NCI-H446 (cell line): ENCODE data around the gene VWA5B1.

Experiments
- DNase-seq, 2 experiments: peaks; one replicate each; lab custom pipeline; 2025; lab: John Stamatoyannopoulos, UW

Gene VWA5B1

GRCh38 chr1:20348326-20348915, 57.7 kb downstream of the VWA5B1 start:
- DNase-seq: peak in 1 of 2 experiments; percentile 28

- no peak for DNase-seq
Observed at GRCh38 chr1:20349561-20349960, 58.9 kb downstream of the VWA5B1 start.

GRCh38 chr1:20349971-20350370, 59.3 kb downstream of the VWA5B1 start:
- no peak for DNase-seq

GRCh38 chr1:20350421-20350820, 59.7 kb downstream of the VWA5B1 start:
- DNase-seq: no peak

GRCh38 chr1:20351911-20352701, 61.4 kb downstream of the VWA5B1 start:
- no peak for DNase-seq

GRCh38 chr1:20353836-20354235, 63.2 kb downstream of the VWA5B1 start:
- no peak for DNase-seq

- no peak for DNase-seq
Observed at GRCh38 chr1:20354610-20355009, 63.9 kb downstream of the VWA5B1 start.

GRCh38 chr1:20355101-20355827, 64.6 kb downstream of the VWA5B1 start:
- DNase-seq: no peak

GRCh38 chr1:20355828-20356735, 65.4 kb downstream of the VWA5B1 start:
- DNase-seq: no peak

- DNase-seq: no peak
Observed at GRCh38 chr1:20356850-20357459, 66.3 kb downstream of the VWA5B1 start.

GRCh38 chr1:20357796-20358195, 67.1 kb downstream of the VWA5B1 start:
- no peak for DNase-seq

- no peak for DNase-seq
Observed at GRCh38 chr1:20358761-20359263, 68.1 kb downstream of the VWA5B1 start.

- no peak for DNase-seq
Observed at GRCh38 chr1:20359451-20360330, 69.0 kb downstream of the VWA5B1 start.

- DNase-seq: no peak
Observed at GRCh38 chr1:20361401-20361800, 70.7 kb downstream of the VWA5B1 start.

GRCh38 chr1:20361805-20362381, 71.2 kb downstream of the VWA5B1 start:
- peak in 1 of 2 experiments; percentile 23 for DNase-seq

- no peak for DNase-seq
Observed at GRCh38 chr1:20362856-20363255, 72.2 kb downstream of the VWA5B1 start.

- DNase-seq: no peak
Observed at GRCh38 chr1:20365421-20366055, 74.9 kb downstream of the VWA5B1 start.

GRCh38 chr1:20366056-20366462, 75.4 kb downstream of the VWA5B1 start:
- DNase-seq: no peak

- no peak for DNase-seq
Observed at GRCh38 chr1:20366463-20367115, 75.9 kb downstream of the VWA5B1 start.
